ENCODE measurements around the gene TTC32.
"Not testable (repeated sequence)": the region's sequence is repeated elsewhere in the genome, so short reads cannot be mapped to it uniquely, and the experiment has no call there.

Gene TTC32

DNA sequence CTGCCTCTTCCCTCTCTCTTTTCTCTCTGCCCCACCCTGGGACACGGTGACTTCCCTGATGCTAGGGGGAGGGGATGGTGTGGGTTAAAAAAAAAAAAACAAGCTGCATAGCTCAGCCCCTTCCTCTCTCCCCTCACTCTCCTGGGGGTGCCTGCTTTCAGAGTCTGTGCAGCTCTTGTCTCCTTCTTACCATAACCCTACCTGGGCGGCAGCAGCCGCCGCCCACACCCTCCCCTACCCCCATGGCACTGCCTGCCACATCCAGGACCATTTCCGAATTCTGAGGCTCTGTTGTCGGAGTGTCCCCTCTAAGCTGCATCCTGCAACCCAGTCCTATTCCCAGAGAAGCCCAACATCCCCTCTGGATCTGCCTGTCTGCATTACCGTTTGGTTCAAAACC is 16.0 kb downstream of the TTC32 start:
- no peaks in the 10 kb centered on the region for H3K4me1 ChIP-seq (ENCODE audit: control insufficient read depth, insufficient read depth, low read length)
- H3K9me3 ChIP-seq (ENCODE audit: control insufficient read depth, insufficient read depth, low read length): no peaks in the 10 kb centered on the region
- H3K4me3 ChIP-seq (ENCODE audit: low read length): no peak overlapping the region
- DNase-seq (ENCODE audit: low read depth, low spot score): no peak
- H3K27ac ChIP-seq (ENCODE audit: low read length): no peak overlapping the region
- no CpG with 5 or more reads among the region's 7 CpGs for WGBS (ENCODE audit: insufficient coverage, insufficient read length)
- no peaks in the 10 kb centered on the region for H3K27me3 ChIP-seq (ENCODE audit: control insufficient read depth, insufficient read depth, low read length)
- H3K36me3 ChIP-seq (ENCODE audit: control insufficient read depth, insufficient read depth, low read length): no peaks in the 10 kb centered on the region

GRCh38 chr2:19883971-19884720 is 17.6 kb downstream of the TTC32 start:
- H3K4me1 ChIP-seq (ENCODE audit: control insufficient read depth, insufficient read depth, low read length): no peaks in the 10 kb centered on the region
- no peak overlapping the region for H3K4me3 ChIP-seq (ENCODE audit: low read length)
- H3K9me3 ChIP-seq (ENCODE audit: control insufficient read depth, insufficient read depth, low read length): no peaks in the 10 kb centered on the region
- no peak overlapping the region for H3K27ac ChIP-seq (ENCODE audit: low read length)
- no peaks in the 10 kb centered on the region for H3K36me3 ChIP-seq (ENCODE audit: control insufficient read depth, insufficient read depth, low read length)
- H3K27me3 ChIP-seq (ENCODE audit: control insufficient read depth, insufficient read depth, low read length): no peaks in the 10 kb centered on the region
- no CpG with 5 or more reads among the region's 8 CpGs for WGBS (ENCODE audit: insufficient coverage, insufficient read length)
- DNase-seq (ENCODE audit: low read depth, low spot score): no peak

- H3K27ac ChIP-seq (ENCODE audit: low read length): no peak overlapping the region
- DNase-seq (ENCODE audit: low read depth, low spot score): no peak
- no peaks in the 10 kb centered on the region for H3K4me1 ChIP-seq (ENCODE audit: control insufficient read depth, insufficient read depth, low read length)
- H3K27me3 ChIP-seq (ENCODE audit: control insufficient read depth, insufficient read depth, low read length): no peaks in the 10 kb centered on the region
- no peaks in the 10 kb centered on the region for H3K9me3 ChIP-seq (ENCODE audit: control insufficient read depth, insufficient read depth, low read length)
- H3K4me3 ChIP-seq (ENCODE audit: low read length): no peak overlapping the region
- WGBS (ENCODE audit: insufficient coverage, insufficient read length): no CpG with 5 or more reads among the region's 2 CpGs
- no peaks in the 10 kb centered on the region for H3K36me3 ChIP-seq (ENCODE audit: control insufficient read depth, insufficient read depth, low read length)
Observed at GRCh38 chr2:19883486-19883885, 18.3 kb downstream of the TTC32 start.

GRCh38 chr2:19882286-19882685 is 19.5 kb downstream of the TTC32 start:
- Histone ChIP-seq H3K9me3 (ENCODE audit: control insufficient read depth, insufficient read depth, low read length) (no peaks in the 10 kb centered on the region), H3K27me3 (ENCODE audit: control insufficient read depth, insufficient read depth, low read length) (no peaks in the 10 kb centered on the region), H3K4me3 (ENCODE audit: low read length) (no peak overlapping the region), H3K4me1 (ENCODE audit: control insufficient read depth, insufficient read depth, low read length) (no peaks in the 10 kb centered on the region), H3K27ac (ENCODE audit: low read length) (no peak overlapping the region), H3K36me3 (ENCODE audit: control insufficient read depth, insufficient read depth, low read length) (no peaks in the 10 kb centered on the region)
- DNase-seq (ENCODE audit: low read depth, low spot score): no peak
- WGBS (ENCODE audit: insufficient coverage, insufficient read length): no CpG with 5 or more reads among the region's 2 CpGs

GRCh38 chr2:19881908-19882265 is 19.9 kb downstream of the TTC32 start:
- H3K27me3 ChIP-seq (ENCODE audit: control insufficient read depth, insufficient read depth, low read length): no peaks in the 10 kb centered on the region
- no peak overlapping the region for H3K4me3 ChIP-seq (ENCODE audit: low read length)
- DNase-seq (ENCODE audit: low read depth, low spot score): no peak
- H3K4me1 ChIP-seq (ENCODE audit: control insufficient read depth, insufficient read depth, low read length): no peaks in the 10 kb centered on the region
- no peaks in the 10 kb centered on the region for H3K36me3 ChIP-seq (ENCODE audit: control insufficient read depth, insufficient read depth, low read length)
- no peaks in the 10 kb centered on the region for H3K9me3 ChIP-seq (ENCODE audit: control insufficient read depth, insufficient read depth, low read length)
- WGBS (ENCODE audit: insufficient coverage, insufficient read length): no CpG with 5 or more reads among the region's 2 CpGs
- H3K27ac ChIP-seq (ENCODE audit: low read length): no peak overlapping the region

- H3K9me3 ChIP-seq (ENCODE audit: control insufficient read depth, insufficient read depth, low read length): no peaks in the 10 kb centered on the region
- H3K36me3 ChIP-seq (ENCODE audit: control insufficient read depth, insufficient read depth, low read length): no peaks in the 10 kb centered on the region
- H3K4me1 ChIP-seq (ENCODE audit: control insufficient read depth, insufficient read depth, low read length): no peaks in the 10 kb centered on the region
- DNase-seq (ENCODE audit: low read depth, low spot score): no peak
- no peak overlapping the region for H3K4me3 ChIP-seq (ENCODE audit: low read length)
- H3K27ac ChIP-seq (ENCODE audit: low read length): no peak overlapping the region
- WGBS (ENCODE audit: insufficient coverage, insufficient read length): no CpG with 5 or more reads among the region's 2 CpGs
- no peaks in the 10 kb centered on the region for H3K27me3 ChIP-seq (ENCODE audit: control insufficient read depth, insufficient read depth, low read length)
Observed at GRCh38 chr2:19881221-19881907, 20.4 kb downstream of the TTC32 start.

GRCh38 chr2:19880191-19880590 is 21.6 kb downstream of the TTC32 start:
- not testable (repeated sequence) for H3K27me3 ChIP-seq (ENCODE audit: control insufficient read depth, insufficient read depth, low read length); DNase-seq (ENCODE audit: low read depth, low spot score); H3K4me1 ChIP-seq (ENCODE audit: control insufficient read depth, insufficient read depth, low read length); H3K9me3 ChIP-seq (ENCODE audit: control insufficient read depth, insufficient read depth, low read length); H3K4me3 ChIP-seq (ENCODE audit: low read length); H3K36me3 ChIP-seq (ENCODE audit: control insufficient read depth, insufficient read depth, low read length); H3K27ac ChIP-seq (ENCODE audit: low read length)

GRCh38 chr2:19879120-19879519 is 22.7 kb downstream of the TTC32 start:
- no peak for DNase-seq (ENCODE audit: low read depth, low spot score)
- H3K27ac ChIP-seq (ENCODE audit: low read length): no peak overlapping the region
- no peaks in the 10 kb centered on the region for H3K9me3 ChIP-seq (ENCODE audit: control insufficient read depth, insufficient read depth, low read length)
- no peaks in the 10 kb centered on the region for H3K36me3 ChIP-seq (ENCODE audit: control insufficient read depth, insufficient read depth, low read length)
- H3K4me3 ChIP-seq (ENCODE audit: low read length): no peak overlapping the region
- no peaks in the 10 kb centered on the region for H3K4me1 ChIP-seq (ENCODE audit: control insufficient read depth, insufficient read depth, low read length)
- no peaks in the 10 kb centered on the region for H3K27me3 ChIP-seq (ENCODE audit: control insufficient read depth, insufficient read depth, low read length)
- WGBS (ENCODE audit: insufficient coverage, insufficient read length): no CpG with 5 or more reads among the region's 3 CpGs

GRCh38 chr2:19878268-19879046 is 23.3 kb downstream of the TTC32 start:
- Histone ChIP-seq H3K36me3 (ENCODE audit: control insufficient read depth, insufficient read depth, low read length) (no peaks in the 10 kb centered on the region), H3K27me3 (ENCODE audit: control insufficient read depth, insufficient read depth, low read length) (no peaks in the 10 kb centered on the region), H3K27ac (ENCODE audit: low read length) (no peak overlapping the region), H3K4me3 (ENCODE audit: low read length) (no peak overlapping the region), H3K9me3 (ENCODE audit: control insufficient read depth, insufficient read depth, low read length) (no peaks in the 10 kb centered on the region), H3K4me1 (ENCODE audit: control insufficient read depth, insufficient read depth, low read length) (no peaks in the 10 kb centered on the region)
- DNase-seq (ENCODE audit: low read depth, low spot score): no peak
- WGBS (ENCODE audit: insufficient coverage, insufficient read length): no CpG with 5 or more reads among the region's 12 CpGs

- WGBS (ENCODE audit: insufficient coverage, insufficient read length): no CpG with 5 or more reads among the region's 4 CpGs
- Histone ChIP-seq H3K4me1 (ENCODE audit: control insufficient read depth, insufficient read depth, low read length) (no peaks in the 10 kb centered on the region), H3K27me3 (ENCODE audit: control insufficient read depth, insufficient read depth, low read length) (no peaks in the 10 kb centered on the region), H3K27ac (ENCODE audit: low read length) (no peak overlapping the region), H3K9me3 (ENCODE audit: control insufficient read depth, insufficient read depth, low read length) (no peaks in the 10 kb centered on the region), H3K4me3 (ENCODE audit: low read length) (no peak overlapping the region), H3K36me3 (ENCODE audit: control insufficient read depth, insufficient read depth, low read length) (no peaks in the 10 kb centered on the region)
- no peak for DNase-seq (ENCODE audit: low read depth, low spot score)
Observed at GRCh38 chr2:19876751-19877150, 25.0 kb downstream of the TTC32 start.
